Measurements from ENCODE around the gene TRIM8.
"Not testable (repeated sequence)": the region's sequence is repeated elsewhere in the genome, so short reads cannot be mapped to it uniquely, and the experiment has no call there.

The TRIM8 gene

GRCh38 chr10:102660888-102661657, 16.8 kb downstream of the TRIM8 start:
- TF ChIP-seq, protein P1, sequence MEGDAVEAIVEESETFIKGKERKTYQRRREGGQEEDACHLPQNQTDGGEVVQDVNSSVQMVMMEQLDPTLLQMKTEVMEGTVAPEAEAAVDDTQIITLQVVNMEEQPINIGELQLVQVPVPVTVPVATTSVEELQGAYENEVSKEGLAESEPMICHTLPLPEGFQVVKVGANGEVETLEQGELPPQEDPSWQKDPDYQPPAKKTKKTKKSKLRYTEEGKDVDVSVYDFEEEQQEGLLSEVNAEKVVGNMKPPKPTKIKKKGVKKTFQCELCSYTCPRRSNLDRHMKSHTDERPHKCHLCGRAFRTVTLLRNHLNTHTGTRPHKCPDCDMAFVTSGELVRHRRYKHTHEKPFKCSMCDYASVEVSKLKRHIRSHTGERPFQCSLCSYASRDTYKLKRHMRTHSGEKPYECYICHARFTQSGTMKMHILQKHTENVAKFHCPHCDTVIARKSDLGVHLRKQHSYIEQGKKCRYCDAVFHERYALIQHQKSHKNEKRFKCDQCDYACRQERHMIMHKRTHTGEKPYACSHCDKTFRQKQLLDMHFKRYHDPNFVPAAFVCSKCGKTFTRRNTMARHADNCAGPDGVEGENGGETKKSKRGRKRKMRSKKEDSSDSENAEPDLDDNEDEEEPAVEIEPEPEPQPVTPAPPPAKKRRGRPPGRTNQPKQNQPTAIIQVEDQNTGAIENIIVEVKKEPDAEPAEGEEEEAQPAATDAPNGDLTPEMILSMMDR (IDR thresholded peaks at IDR 0.05; ENCODE audit: low read depth, low read length, missing control alignments), result no peak
- no peak overlapping the region for H3K4me3 ChIP-seq (replicated peaks; ENCODE audit: low read depth, low read length)
- DNase-seq (ENCODE audit: extremely low read depth, low read depth), result no peak

GRCh38 chr10:102661658-102662028, 17.4 kb downstream of the TRIM8 start:
- H3K4me3 ChIP-seq (replicated peaks; ENCODE audit: low read depth, low read length), result no peak overlapping the region
- DNase-seq (ENCODE audit: extremely low read depth, low read depth), result no peak
- TF ChIP-seq, protein P1 (IDR thresholded peaks at IDR 0.05; ENCODE audit: low read depth, low read length, missing control alignments), result no peak

DNA sequence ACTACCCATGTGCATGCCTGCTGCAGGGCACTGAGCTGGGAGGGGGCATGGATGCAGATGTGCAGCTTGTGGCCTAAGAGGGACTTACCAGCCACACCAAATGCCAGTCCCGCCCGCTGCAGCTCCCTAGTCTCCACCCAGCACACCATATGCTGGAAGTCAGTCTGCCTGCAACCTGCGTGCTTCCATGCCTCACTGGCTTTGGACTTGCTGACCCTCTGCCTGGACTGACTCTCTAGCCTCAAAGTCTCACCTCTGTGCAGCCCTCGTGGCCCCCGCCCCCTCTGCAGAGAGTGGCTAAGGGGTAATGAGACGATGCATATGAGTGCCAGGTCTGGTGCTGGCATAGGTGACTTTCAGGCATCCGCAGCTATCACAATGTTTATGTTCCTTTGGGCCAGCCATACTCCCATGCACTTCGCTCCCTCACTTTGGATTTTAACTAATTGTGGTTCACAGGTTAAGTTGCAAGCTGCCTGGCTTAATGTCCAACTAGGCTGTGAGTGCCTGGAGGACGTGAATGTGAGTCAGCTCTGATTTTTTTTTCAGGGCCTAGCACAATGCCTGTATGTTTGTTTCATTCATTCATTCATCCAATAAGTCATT, 21.7 kb downstream of the TRIM8 start:
- DNase-seq (ENCODE audit: extremely low read depth, low read depth), result no peak
- no peak overlapping the region for H3K4me3 ChIP-seq (replicated peaks; ENCODE audit: low read depth, low read length)

GRCh38 chr10:102667411-102667810, 23.1 kb downstream of the TRIM8 start:
- H3K4me3 ChIP-seq (replicated peaks; ENCODE audit: low read depth, low read length); DNase-seq (ENCODE audit: extremely low read depth, low read depth): not testable (repeated sequence)

More for the DNA sequence above, 21.7 kb downstream of the TRIM8 start:
- TF ChIP-seq, protein P1 (IDR thresholded peaks at IDR 0.05; ENCODE audit: low read depth, low read length, missing control alignments), result no peak

DNA sequence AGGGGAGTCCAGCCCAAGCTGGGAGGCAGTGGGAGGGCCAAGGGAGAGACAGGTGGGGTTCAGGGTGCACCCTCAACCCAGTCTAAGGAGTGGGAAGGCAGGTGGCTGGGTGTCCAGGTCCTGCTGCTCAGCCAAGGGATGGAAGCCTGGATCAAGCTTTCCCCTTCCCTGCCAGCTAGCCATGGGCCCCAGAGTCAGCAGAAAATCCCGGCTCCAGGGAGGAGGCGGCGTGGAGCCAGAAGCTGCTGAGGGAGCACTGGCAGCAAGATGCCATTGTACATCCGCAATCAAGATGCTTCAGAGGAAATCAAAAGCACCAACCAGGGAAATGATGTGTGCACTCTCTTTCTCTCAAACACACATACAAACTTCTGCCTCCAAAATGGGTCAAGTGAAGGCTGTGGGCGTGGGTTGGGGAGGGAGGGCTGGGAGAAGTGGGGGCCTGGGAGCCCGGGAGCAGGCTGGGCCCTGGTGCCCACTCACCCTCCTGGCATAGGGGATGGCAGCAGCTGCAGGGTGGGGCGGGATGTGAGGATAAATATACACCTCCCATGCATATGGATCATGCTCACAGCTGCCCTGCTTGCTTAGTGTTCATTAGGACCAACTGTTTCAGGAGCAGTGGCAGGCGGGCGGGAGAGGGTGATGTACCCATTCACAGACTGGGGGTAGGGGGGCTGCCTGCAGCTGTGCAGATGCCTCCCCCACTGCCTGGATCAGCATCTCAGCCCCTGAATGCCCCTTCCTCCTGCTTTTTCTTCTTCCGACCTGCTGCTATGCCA, 24.2 kb downstream of the TRIM8 start:
- TF ChIP-seq, protein P1 (IDR thresholded peaks at IDR 0.05; ENCODE audit: low read depth, low read length, missing control alignments), result no peak
- DNase-seq (ENCODE audit: extremely low read depth, low read depth), result no peak

GRCh38 chr10:102669206-102670064, 25.2 kb downstream of the TRIM8 start:
- TF ChIP-seq, protein P1 (IDR thresholded peaks at IDR 0.05; ENCODE audit: low read depth, low read length, missing control alignments), result peak; percentile 30
- DNase-seq (ENCODE audit: extremely low read depth, low read depth), result no peak
- H3K4me3 ChIP-seq (replicated peaks; ENCODE audit: low read depth, low read length), result no peak overlapping the region

More for the DNA sequence above, 24.2 kb downstream of the TRIM8 start:
- no peak overlapping the region for H3K4me3 ChIP-seq (replicated peaks; ENCODE audit: low read depth, low read length)
